ENCODE data around the gene CLDN9. TPM values are rescaled to one million over a fixed set of nuclear protein-coding genes. Genes with fewer than 3 reads are reported as not detected.

Gene CLDN9
- total RNA-seq, 4 donors from 2014 or later: 0.32 to 0.39 TPM; not detected in 2

DNA sequence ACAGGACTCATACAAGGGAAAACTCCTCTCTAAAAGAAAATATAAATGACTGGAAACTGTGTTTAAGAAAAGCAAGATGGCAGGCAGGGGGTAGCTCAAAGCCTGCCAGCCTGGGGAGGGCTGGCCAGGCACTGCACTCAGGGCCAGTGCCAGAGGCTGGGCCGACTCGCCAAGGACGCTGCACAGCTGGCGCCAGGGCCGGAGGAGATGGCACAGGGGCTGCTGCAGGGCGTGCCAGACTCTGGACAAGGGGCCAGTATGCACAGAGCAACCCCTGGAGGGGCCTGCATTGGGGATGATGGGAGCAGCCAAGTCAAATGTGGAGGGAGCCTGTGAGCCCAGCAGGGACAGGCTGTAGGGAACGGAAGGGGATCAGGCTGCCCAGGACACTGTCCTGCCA is 36.5 kb upstream of the CLDN9 start:
- WGBS, 2 donors (ENCODE audit: low coverage in 1 of 2): 75 to 85% methylated on average over 4 to 5 of the region's 7 CpGs
- H3K4me1 ChIP-seq: peaks cover 0 to 17% (median 5%) of the 10 kb centered on the region in 3 donors
- H3K27ac ChIP-seq: no peak overlapping the region
- H3K36me3 ChIP-seq: no peaks in the 10 kb centered on the region
- no peaks in the 10 kb centered on the region for H3K9me3 ChIP-seq
- H3K27me3 ChIP-seq: peaks cover 49% of the 10 kb centered on the region
- no peak overlapping the region for H3K4me3 ChIP-seq
- no peak for ATAC-seq
- TF ChIP-seq POLR2A (IDR thresholded peaks at IDR 0.05): no peak
- TF ChIP-seq POLR2AphosphoS5 (IDR thresholded peaks at IDR 0.05): no peak
- TF ChIP-seq, protein P1, sequence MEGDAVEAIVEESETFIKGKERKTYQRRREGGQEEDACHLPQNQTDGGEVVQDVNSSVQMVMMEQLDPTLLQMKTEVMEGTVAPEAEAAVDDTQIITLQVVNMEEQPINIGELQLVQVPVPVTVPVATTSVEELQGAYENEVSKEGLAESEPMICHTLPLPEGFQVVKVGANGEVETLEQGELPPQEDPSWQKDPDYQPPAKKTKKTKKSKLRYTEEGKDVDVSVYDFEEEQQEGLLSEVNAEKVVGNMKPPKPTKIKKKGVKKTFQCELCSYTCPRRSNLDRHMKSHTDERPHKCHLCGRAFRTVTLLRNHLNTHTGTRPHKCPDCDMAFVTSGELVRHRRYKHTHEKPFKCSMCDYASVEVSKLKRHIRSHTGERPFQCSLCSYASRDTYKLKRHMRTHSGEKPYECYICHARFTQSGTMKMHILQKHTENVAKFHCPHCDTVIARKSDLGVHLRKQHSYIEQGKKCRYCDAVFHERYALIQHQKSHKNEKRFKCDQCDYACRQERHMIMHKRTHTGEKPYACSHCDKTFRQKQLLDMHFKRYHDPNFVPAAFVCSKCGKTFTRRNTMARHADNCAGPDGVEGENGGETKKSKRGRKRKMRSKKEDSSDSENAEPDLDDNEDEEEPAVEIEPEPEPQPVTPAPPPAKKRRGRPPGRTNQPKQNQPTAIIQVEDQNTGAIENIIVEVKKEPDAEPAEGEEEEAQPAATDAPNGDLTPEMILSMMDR (IDR thresholded peaks at IDR 0.05): no peak
- no peak for TF ChIP-seq EP300 (IDR thresholded peaks at IDR 0.05)

GRCh38 chr16:2976673-2977072 is 36.0 kb upstream of the CLDN9 start:
- H3K27ac ChIP-seq: no peak overlapping the region
- H3K27me3 ChIP-seq: peaks cover 44% of the 10 kb centered on the region
- no peak overlapping the region for H3K4me3 ChIP-seq
- H3K9me3 ChIP-seq: no peaks in the 10 kb centered on the region
- H3K36me3 ChIP-seq: no peaks in the 10 kb centered on the region
- H3K4me1 ChIP-seq: peaks cover 0 to 21% (median 5%) of the 10 kb centered on the region in 3 donors
- TF ChIP-seq POLR2AphosphoS5 (IDR thresholded peaks at IDR 0.05): no peak
- no peak for ATAC-seq
- WGBS, 2 donors (ENCODE audit: low coverage in 1 of 2): 80% methylated on average over 1 of the region's 15 CpGs; no CpG with 5 or more reads in 1 of the 2 donors

GRCh38 chr16:2977440-2977839 is 35.3 kb upstream of the CLDN9 start:
- WGBS, 2 donors (ENCODE audit: low coverage in 1 of 2): 94% methylated on average over 3 of the region's 6 CpGs; no CpG with 5 or more reads in 1 of the 2 donors
- H3K36me3 ChIP-seq: no peaks in the 10 kb centered on the region
- H3K27me3 ChIP-seq: peaks cover 43% of the 10 kb centered on the region
- peaks cover 0 to 21% (median 5%) of the 10 kb centered on the region in 3 donors for H3K4me1 ChIP-seq
- no peak overlapping the region for H3K27ac ChIP-seq
- H3K9me3 ChIP-seq: no peaks in the 10 kb centered on the region
- ATAC-seq: no peak
- H3K4me3 ChIP-seq: no peak overlapping the region
- no peak for TF ChIP-seq POLR2A (IDR thresholded peaks at IDR 0.05)
- TF ChIP-seq POLR2AphosphoS5 (IDR thresholded peaks at IDR 0.05): no peak
- TF ChIP-seq EP300 (IDR thresholded peaks at IDR 0.05): no peak
- TF ChIP-seq, protein P1 (IDR thresholded peaks at IDR 0.05): no peak

GRCh38 chr16:2979669-2980226 is 33.0 kb upstream of the CLDN9 start:
- H3K4me3 ChIP-seq: peak overlapping the region; percentile 63 to 82
- TF ChIP-seq POLR2AphosphoS5 (IDR thresholded peaks at IDR 0.05): no peak
- TF ChIP-seq, protein P1 (IDR thresholded peaks at IDR 0.05): no peak
- no peak for TF ChIP-seq EP300 (IDR thresholded peaks at IDR 0.05)
- TF ChIP-seq POLR2A (IDR thresholded peaks at IDR 0.05): no peak
- ATAC-seq: no peak
- peaks cover 43% of the 10 kb centered on the region for H3K27me3 ChIP-seq
- no peaks in the 10 kb centered on the region for H3K36me3 ChIP-seq
- peaks cover 0 to 34% (median 8%) of the 10 kb centered on the region in 3 donors for H3K4me1 ChIP-seq
- H3K9me3 ChIP-seq: no peaks in the 10 kb centered on the region
- peak overlapping the region in 1 of 4 donors; percentile 92 for H3K27ac ChIP-seq
- WGBS, 2 donors (ENCODE audit: low coverage in 1 of 2): 20% methylated on average over 5 of the region's 43 CpGs; no CpG with 5 or more reads in 1 of the 2 donors

- Histone ChIP-seq H3K36me3 (no peaks in the 10 kb centered on the region), H3K4me1 (peaks cover 0 to 38% (median 8%) of the 10 kb centered on the region in 3 donors), H3K27me3 (peaks cover 43% of the 10 kb centered on the region), H3K27ac (peak within 1 kb of the TSS; percentile 60 to 92 (median 90)), H3K9me3 (no peaks in the 10 kb centered on the region), H3K4me3 (peak within 1 kb of the TSS; percentile 63 to 82)
- TF ChIP-seq, protein P1 (IDR thresholded peaks at IDR 0.05): peak in 1 of 4 experiments; percentile 19
- TF ChIP-seq EP300 (IDR thresholded peaks at IDR 0.05): no peak
- TF ChIP-seq POLR2AphosphoS5 (IDR thresholded peaks at IDR 0.05): peak; percentile 95
- peak; percentile 94 to 95 for TF ChIP-seq POLR2A (IDR thresholded peaks at IDR 0.05)
- 39% methylated on average over 3 of the region's 91 CpGs; no CpG with 5 or more reads in 1 of the 2 donors for WGBS, 2 donors (ENCODE audit: low coverage in 1 of 2)
- ATAC-seq: peak; percentile 96
Measured at GRCh38 chr16:2980227-2981176, 32.2 kb upstream of the CLDN9 start, which contains the start of gene PKMYT1. Gene PKMYT1, minus strand, starts transcription at chr16:2980446. Its CDS starts 789 bp downstream, at chr16:2979657.

All from gastroesophageal sphincter (tissue), 4 donors.